ENCODE data around the gene ATP5F1B.

Gene ATP5F1B

GRCh38 chr12:56593909-56594621 is 51.7 kb downstream of the ATP5F1B start:
- peak; percentile 71 for DNase-seq (ENCODE audit: extremely low spot score)
- TF ChIP-seq CTCF (IDR thresholded peaks at IDR 0.05; ENCODE audit: control extremely low read depth, extremely low read depth, low read depth, missing control alignments) = peak; percentile 90
- POLR2A ChIA-PET = no interaction called here
- CTCF ChIA-PET = interaction anchor here (0.6 to 4.0 kb wide), 28 partner anchors 8 to 372 kb away, joined by 3 to 20 read pairs (median 4); partner anchors contain the start of genes BAZ2A, RBMS2 and RNF41

- POLR2A ChIA-PET = no interaction called here
Observed at GRCh38 chr12:56591961-56592360, 53.8 kb downstream of the ATP5F1B start.

GRCh38 chr12:56591126-56591525 is 54.7 kb downstream of the ATP5F1B start:
- no peak for DNase-seq (ENCODE audit: extremely low spot score)
- no peak for TF ChIP-seq CTCF (IDR thresholded peaks at IDR 0.05; ENCODE audit: control extremely low read depth, extremely low read depth, low read depth, missing control alignments)
- CTCF ChIA-PET = interaction anchor here (0.7 to 4.0 kb wide), 13 partner anchors 10 to 394 kb away, joined by 3 to 33 read pairs (median 5); no protein-coding TSS in a partner anchor
- POLR2A ChIA-PET = interaction anchor here (0.6 kb wide), 1 partner anchor 428 kb away, joined by 3 read pairs; no protein-coding TSS in a partner anchor

More at GRCh38 chr12:56591961-56592360, 53.8 kb downstream of the ATP5F1B start:
- CTCF ChIA-PET = interaction anchor here (1.0 to 4.0 kb wide), 9 partner anchors 10 to 100 kb away, joined by 3 to 33 read pairs (median 6); no protein-coding TSS in a partner anchor
- DNase-seq (ENCODE audit: extremely low spot score) = no peak
- no peak for TF ChIP-seq CTCF (IDR thresholded peaks at IDR 0.05; ENCODE audit: control extremely low read depth, extremely low read depth, low read depth, missing control alignments)

GRCh38 chr12:56590237-56590830 is 55.5 kb downstream of the ATP5F1B start:
- peak; percentile 51 for DNase-seq (ENCODE audit: extremely low spot score)
- POLR2A ChIA-PET = no interaction called here
- CTCF ChIA-PET = interaction anchor here (0.7 to 4.0 kb wide), 23 partner anchors 9 to 394 kb away, joined by 3 to 33 read pairs (median 5); partner anchors contain the start of gene RBMS2
- TF ChIP-seq CTCF (IDR thresholded peaks at IDR 0.05; ENCODE audit: control extremely low read depth, extremely low read depth, low read depth, missing control alignments) = peak; percentile 57

GRCh38 chr12:56589783-56590182 is 56.0 kb downstream of the ATP5F1B start:
- ChIA-PET CTCF (interaction anchor here (0.9 to 3.8 kb wide), 14 partner anchors 9 to 78 kb away, joined by 3 to 33 read pairs (median 5); partner anchors contain the start of gene RBMS2), POLR2A (no interaction called here)
- no peak for DNase-seq (ENCODE audit: extremely low spot score)
- no peak for TF ChIP-seq CTCF (IDR thresholded peaks at IDR 0.05; ENCODE audit: control extremely low read depth, extremely low read depth, low read depth, missing control alignments)

All from GM10248 (cell line).